ENCODE results near the gene CAPRIN2. TPM values are rescaled to one million over a fixed set of nuclear protein-coding genes. Genes with fewer than 3 reads are reported as not detected.

The CAPRIN2 gene
- total RNA-seq, 1 donor from 2014 or later: 22.7 TPM

DNA sequence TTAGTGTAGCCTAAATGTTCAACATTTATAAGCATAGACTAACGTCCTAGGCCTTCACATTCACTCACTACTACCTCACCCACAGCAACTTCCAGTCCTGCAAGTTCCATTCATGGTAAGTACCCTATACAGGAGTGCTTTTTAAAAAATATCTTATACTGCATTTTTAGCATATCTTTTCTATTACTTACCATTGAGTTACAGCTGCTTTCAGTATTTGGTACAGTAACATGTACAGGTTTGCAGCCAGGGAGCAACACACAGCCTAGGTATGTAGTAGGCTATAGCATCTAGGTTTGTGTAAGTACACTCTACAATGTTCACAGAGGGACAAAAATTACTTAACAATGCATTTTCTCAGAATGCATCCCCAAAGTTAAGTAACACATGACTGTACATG is 76.5 kb downstream of the CAPRIN2 start:
- DNase-seq (ENCODE audit: low read depth): no peak
- TF ChIP-seq, protein P1, sequence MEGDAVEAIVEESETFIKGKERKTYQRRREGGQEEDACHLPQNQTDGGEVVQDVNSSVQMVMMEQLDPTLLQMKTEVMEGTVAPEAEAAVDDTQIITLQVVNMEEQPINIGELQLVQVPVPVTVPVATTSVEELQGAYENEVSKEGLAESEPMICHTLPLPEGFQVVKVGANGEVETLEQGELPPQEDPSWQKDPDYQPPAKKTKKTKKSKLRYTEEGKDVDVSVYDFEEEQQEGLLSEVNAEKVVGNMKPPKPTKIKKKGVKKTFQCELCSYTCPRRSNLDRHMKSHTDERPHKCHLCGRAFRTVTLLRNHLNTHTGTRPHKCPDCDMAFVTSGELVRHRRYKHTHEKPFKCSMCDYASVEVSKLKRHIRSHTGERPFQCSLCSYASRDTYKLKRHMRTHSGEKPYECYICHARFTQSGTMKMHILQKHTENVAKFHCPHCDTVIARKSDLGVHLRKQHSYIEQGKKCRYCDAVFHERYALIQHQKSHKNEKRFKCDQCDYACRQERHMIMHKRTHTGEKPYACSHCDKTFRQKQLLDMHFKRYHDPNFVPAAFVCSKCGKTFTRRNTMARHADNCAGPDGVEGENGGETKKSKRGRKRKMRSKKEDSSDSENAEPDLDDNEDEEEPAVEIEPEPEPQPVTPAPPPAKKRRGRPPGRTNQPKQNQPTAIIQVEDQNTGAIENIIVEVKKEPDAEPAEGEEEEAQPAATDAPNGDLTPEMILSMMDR (conservative IDR thresholded peaks at IDR 0.05; ENCODE audit: low read depth, low read length): no peak
- H3K4me3 ChIP-seq (ENCODE audit: low read depth, low read length): no peak overlapping the region

DNA sequence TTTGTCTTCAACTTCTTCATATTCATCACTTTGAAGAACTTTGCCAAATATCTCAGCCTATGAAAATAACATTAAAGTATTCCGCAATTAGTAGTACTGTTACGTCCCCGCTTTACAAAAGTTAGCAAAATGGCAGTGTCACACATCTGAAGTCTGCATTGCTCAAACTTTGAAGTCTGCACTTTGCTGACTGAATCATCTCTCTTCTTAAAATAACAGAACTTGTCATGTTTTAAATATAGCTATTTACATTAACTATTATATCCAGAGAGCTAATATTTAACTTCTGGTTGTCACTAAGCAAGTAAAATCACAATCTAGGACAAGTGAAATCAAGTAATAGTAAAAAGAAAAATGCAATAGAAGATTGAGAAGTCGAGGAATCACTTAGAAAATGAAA is 93.5 kb downstream of the CAPRIN2 start:
- TF ChIP-seq, protein P1 (conservative IDR thresholded peaks at IDR 0.05; ENCODE audit: low read depth, low read length): no peak
- DNase-seq (ENCODE audit: low read depth): no peak
- H3K4me3 ChIP-seq (ENCODE audit: low read depth, low read length): no peak overlapping the region

Other genes with a start within 250 kb of the CAPRIN2 start
- gene IPO8, start 59.1 kb downstream of the CAPRIN2 start, total RNA-seq: 12.5 and 15.0 TPM in 2 replicates
- gene TSPAN11, start 171.8 kb upstream of the CAPRIN2 start, total RNA-seq: 0.29 and 1.3 TPM in 2 replicates